GM12875 (cell line): Measurements from ENCODE around the gene CRYBA1.
"Not testable (repeated sequence)": the region's sequence is repeated elsewhere in the genome, so short reads cannot be mapped to it uniquely, and the experiment has no call there.

Experiments used
- H3K4me3 ChIP-seq: one replicate; pipeline ENCODE4 v1.5.1; 2011; ENCODE audit warnings: low read depth, low read length, control low read depth
- TF ChIP-seq, protein P1 (sequence below): IDR thresholded peaks from 2 replicates; pipeline ENCODE4 v1.5.1; 2011; ENCODE audit warnings: low read depth, mild to moderate bottlenecking, control low read depth, inconsistent platforms, low read length, moderate library complexity, borderline replicate concordance; ENCODE audit not compliant: insufficient read depth

CRYBA1 gene

DNA sequence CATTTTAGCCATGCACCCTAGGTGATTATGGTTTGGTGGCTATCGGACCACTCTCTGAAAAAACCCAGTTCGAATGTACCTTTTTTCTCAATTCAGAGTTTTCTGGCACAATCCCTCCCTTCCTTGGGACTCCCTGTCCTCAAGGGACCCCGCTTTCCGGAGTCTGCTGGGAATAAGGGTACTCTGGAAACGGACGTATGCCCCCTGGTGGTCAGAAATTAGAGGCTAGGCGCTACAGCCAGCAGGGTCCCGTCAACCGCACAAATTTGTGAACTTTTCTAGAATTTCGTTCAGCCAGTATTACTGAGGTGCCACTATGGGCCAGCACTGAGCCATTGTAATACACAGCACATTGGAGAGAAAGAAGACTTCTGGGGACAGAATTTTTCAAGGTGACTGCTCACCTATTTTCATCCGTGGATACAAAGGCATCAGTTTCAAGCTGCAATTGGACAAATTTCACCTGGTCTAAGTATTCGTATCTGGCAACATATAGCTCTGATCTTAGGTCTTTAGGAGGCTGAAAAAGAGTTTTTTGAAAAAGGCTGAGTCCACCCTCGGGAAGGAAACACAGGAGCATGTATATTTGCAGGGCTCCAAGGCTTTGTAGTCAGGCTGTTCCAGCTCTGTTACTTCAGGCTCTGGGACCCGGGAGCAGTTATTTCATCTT is 27.1 kb upstream of the CRYBA1 start:
- TF ChIP-seq, protein P1, sequence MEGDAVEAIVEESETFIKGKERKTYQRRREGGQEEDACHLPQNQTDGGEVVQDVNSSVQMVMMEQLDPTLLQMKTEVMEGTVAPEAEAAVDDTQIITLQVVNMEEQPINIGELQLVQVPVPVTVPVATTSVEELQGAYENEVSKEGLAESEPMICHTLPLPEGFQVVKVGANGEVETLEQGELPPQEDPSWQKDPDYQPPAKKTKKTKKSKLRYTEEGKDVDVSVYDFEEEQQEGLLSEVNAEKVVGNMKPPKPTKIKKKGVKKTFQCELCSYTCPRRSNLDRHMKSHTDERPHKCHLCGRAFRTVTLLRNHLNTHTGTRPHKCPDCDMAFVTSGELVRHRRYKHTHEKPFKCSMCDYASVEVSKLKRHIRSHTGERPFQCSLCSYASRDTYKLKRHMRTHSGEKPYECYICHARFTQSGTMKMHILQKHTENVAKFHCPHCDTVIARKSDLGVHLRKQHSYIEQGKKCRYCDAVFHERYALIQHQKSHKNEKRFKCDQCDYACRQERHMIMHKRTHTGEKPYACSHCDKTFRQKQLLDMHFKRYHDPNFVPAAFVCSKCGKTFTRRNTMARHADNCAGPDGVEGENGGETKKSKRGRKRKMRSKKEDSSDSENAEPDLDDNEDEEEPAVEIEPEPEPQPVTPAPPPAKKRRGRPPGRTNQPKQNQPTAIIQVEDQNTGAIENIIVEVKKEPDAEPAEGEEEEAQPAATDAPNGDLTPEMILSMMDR, result peak; percentile 80
- H3K4me3 ChIP-seq, result no peak overlapping the region

DNA sequence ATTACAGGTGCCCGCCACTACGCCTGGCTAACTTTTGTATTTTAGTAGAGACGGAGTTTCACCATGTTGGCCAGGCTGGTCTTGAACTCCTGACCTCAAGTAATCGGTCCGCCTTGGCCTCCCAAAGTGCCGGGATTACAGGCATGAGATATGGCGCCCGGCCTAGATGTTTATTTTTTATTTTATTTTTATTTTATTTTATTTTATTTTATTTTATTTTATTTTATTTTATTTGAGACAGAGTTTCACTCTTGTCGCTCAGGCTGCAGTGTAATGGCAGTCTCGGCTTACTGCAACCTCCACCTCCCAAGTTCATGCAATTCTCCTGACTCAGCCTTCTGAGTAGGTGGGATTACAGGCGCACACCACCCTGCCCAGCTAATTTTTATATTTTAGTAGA is 25.3 kb upstream of the CRYBA1 start:
- not testable (repeated sequence) for H3K4me3 ChIP-seq

DNA sequence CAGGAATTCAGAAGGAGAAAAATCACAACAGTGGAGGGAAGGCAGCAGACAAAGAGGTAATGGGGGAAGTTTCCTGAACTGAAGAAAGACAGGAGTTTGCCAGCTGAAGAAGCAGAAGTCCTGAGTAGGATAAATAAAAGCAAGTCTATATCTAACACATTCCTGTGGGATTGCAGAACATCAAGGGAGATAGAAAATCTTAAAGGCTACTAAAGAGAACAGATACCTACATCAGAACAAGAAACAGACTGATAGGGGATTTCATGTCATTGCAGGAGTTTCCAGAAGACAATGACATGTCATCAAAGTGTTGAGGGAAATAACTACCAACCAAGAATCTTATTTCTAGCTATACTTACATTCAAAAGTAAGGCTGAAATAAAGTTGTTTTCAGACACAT is 21.3 kb upstream of the CRYBA1 start:
- TF ChIP-seq, protein P1, result no peak
- no peak overlapping the region for H3K4me3 ChIP-seq

GRCh38 chr17:29233301-29233700 is 13.4 kb upstream of the CRYBA1 start:
- no peak overlapping the region for H3K4me3 ChIP-seq
- TF ChIP-seq, protein P1, result no peak

DNA sequence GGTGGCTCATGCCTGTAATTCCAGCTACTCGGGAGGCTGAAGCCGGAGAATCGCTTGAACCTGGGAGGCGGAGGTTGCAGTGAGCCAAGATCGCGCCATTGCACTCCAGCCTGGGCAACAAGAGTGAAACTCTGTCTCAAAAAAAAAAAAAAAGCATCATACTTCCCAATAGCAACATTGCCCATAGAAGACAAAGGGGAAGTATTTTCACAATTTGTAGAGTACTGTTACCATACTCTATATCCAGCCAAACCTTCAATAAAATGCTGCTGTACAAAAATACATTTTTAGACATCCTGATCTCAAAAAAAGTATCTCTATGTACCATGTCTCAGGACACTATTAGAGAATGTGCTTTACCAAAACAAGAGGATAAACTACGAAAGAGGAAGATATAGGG is 11.7 kb upstream of the CRYBA1 start:
- not testable (repeated sequence) for H3K4me3 ChIP-seq

- H3K4me3 ChIP-seq, result no peak overlapping the region
- TF ChIP-seq, protein P1, result no peak
These were observed 10.8 kb upstream of the CRYBA1 start for GRCh38 chr17:29235904-29236303.

DNA sequence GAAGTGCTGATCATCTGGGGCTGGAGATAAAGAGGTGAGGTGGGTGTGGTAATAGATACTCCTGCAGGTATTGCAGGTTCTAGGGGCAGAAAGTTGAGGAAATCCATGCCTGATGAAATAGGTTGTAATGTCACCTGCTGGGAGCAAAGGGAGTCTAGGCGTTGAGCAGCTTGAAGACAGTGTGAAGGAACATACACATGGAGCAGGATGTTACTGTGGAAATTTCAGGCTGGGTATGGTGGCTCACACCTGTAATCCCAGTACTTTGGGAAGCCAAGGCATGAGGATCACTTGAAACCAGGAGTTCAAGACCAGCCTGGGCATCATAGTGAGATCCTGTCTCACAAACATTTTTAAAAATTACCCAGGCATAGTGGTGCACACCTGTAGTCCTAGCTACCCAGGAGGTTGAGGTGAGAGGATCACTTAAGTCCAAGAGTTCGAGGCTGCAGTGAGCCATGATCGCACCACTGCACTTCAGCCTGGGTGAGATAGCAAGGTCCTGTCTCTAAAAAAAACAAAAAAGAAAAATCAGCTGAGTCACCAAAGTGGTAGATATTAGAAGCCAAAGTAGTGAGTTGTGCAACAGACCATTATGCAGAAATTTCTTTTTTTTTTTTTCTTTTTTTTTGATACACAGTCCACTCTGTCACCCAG is 9.1 kb upstream of the CRYBA1 start:
- TF ChIP-seq, protein P1, result no peak
- H3K4me3 ChIP-seq, result no peak overlapping the region

DNA sequence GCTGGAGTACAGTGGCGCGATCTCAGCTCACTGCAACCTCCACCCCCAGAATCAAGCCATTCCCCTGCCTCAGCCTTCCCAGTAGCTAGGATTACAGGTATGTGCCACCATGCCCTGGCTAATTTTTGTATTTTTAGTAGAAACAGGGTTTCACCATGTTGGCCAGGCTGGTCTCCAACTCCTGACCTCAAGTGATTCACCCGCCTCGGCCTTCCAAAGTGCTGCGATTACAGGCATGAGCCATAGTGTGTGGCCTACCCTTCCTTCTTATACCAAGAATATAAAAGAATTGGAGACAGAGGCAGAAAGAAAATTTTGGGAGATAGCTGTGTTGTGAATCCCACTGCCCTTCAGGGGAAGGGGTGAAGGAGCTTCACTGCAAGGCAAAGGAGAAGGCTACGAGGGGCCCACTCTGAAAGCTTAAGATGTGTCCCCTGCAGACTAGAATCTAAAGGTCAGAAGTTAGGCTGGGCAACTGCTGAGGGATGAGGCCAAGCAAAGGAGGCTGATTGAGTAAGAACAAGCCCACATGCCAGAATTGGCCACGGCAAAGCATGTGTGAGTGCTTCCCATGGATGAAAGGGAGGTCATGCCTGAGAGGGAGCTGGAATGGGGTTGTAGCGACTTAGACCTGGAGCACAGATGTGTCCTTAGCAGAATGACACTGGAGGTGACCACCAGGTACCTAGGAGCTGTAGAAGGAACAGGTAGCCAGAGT is 8.4 kb upstream of the CRYBA1 start:
- TF ChIP-seq, protein P1, result no peak
- H3K4me3 ChIP-seq, result no peak overlapping the region
